Coronary artery (tissue), 2 donors: ENCODE data around the gene FNDC8.

Source experiments
- DNase-seq: peaks from one replicate; pipeline ENCODE4 v3.0.0-alpha.2; 2017; ENCODE audit warnings: low spot score
- H3K27ac ChIP-seq, 2 donors: fragments of 200-600 bp; sonication (generic); one replicate each; pipeline ENCODE4 v1.5.1; 2016 to 2019
- H3K4me3 ChIP-seq: fragments of 200-600 bp; sonication (generic); 2 replicates; pipeline ENCODE4 v1.5.1; 2016; ENCODE audit warnings: mild to moderate bottlenecking, moderate library complexity
- CTCF ChIP-seq: fragments of 200-600 bp; sonication (generic); IDR thresholded peaks from one replicate; pipeline ENCODE4 v1.5.1; 2019; ENCODE audit warnings: antibody characterized with exemption

The FNDC8 gene

DNA sequence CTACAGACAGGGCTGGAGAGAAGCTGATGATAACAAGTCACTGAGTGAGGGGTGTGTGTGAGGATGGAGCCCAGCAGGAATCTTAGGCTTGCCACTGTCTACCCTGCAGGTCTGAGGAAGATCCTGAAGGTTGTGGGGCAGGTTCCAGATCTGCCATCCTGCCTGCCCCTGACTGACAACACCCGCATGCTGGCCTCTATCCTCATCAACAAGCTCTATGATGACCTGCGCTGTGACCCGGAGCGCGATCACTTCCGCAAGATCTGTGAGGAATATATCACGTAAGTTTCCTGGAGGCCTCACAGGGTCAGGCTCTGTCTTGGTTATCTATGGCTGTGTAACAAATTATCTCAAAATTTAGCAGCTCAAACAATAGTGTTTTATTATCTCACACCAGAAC lies 42.5 kb downstream of the FNDC8 start:
- DNase-seq: no peak
- Histone ChIP-seq H3K4me3 (no peak overlapping the region), H3K27ac (no peak overlapping the region)
- no peak for TF ChIP-seq CTCF

GRCh38 chr17:35164716-35165115 lies 43.3 kb downstream of the FNDC8 start:
- no peak for TF ChIP-seq CTCF
- Histone ChIP-seq H3K4me3 (no peak overlapping the region), H3K27ac (no peak overlapping the region)
- no peak for DNase-seq

DNA sequence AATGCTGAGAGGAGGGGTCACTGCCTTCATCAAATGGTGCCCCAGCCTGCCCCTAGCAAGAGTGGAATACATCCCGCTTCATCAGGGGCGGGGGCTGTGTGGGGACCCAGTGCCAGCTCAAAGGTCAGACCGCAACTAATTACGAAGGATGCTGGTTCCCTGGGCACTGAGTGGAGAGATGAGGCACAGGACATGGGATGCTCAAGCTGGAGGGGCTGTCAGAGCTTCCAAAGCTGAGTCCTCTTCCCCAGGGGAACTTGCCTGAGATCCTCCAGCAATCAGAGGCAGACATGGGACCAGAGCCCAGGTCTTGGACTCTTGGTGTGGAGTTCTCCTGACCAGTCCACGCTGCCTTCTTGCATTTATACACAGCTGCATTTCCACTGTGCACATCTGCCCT lies 45.1 kb downstream of the FNDC8 start:
- TF ChIP-seq CTCF: no peak
- DNase-seq: no peak
- Histone ChIP-seq H3K4me3 (no peak overlapping the region), H3K27ac (no peak overlapping the region)

- DNase-seq: no peak
- Histone ChIP-seq H3K27ac (no peak overlapping the region), H3K4me3 (no peak overlapping the region)
- no peak for TF ChIP-seq CTCF
Measured at GRCh38 chr17:35167046-35167445, 45.6 kb downstream of the FNDC8 start.

GRCh38 chr17:35167666-35168065 lies 46.3 kb downstream of the FNDC8 start:
- Histone ChIP-seq H3K4me3 (no peak overlapping the region), H3K27ac (no peak overlapping the region)
- DNase-seq: no peak
- TF ChIP-seq CTCF: no peak

DNA sequence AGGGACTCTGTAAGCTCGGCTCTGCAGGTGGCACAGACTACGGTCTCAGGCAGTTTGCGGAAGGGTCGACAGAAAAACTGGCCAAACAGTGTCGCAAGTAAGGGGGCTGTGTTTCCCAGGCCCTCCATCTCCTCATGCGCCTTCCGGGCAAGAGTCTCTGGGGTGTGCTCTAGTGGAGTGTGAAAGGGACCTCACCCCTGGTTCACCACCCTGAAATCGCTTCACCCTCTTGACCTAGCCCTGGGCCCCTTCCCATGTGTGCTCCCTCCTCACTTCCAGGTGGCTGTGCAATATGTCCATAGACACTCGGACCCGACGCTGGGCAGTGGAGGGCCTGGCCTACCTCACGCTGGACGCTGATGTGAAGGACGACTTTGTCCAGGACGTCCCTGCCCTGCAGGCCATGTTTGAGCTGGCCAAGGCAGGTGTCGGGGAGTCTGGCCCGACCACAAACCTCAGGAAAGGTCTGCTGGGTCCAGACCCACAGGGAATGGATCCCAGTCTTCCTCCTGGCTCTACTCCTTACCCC lies 48.5 kb downstream of the FNDC8 start:
- no peak overlapping the region for H3K4me3 ChIP-seq
- no peak for TF ChIP-seq CTCF
- H3K27ac ChIP-seq: no peak overlapping the region
- no peak for DNase-seq

DNA sequence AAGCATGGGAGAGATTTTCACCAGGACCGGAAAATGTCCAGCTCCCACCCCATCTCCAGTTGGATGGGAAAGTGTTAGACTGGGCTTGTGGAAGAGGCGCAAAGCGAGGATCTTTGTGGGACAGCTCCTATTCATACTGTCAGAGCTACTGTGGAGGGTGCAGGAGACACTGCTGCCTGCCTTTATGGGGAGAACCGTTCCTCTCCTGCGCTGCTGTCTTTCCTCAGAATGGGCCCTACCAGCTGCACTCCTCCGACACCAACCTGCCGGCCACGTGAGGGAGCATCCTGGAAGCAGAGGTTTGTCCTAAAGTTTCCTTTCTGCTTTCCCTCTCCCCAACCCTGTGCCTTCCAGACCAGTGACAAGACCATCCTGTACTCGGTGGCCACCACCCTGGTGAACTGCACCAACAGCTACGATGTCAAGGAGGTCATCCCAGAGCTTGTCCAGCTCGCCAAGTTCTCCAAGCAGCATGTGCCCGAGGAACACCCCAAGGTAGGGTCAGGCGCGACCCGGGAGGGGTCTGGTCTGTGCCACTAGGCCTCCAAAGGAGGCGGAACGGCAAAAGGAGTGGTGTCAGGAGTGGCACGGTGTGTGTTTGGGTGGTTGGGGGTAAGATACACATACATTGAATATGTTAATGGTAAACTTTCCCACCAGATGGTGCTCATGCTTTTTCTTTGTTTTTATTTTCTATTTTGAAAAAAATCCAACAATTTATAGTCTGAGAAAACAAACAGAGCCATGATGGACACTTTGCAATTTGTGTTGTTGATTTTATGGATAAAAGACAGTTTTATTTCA lies 49.8 kb downstream of the FNDC8 start:
- TF ChIP-seq CTCF: no peak
- no peak for DNase-seq

More for the DNA sequence above, 49.8 kb downstream of the FNDC8 start:
- Histone ChIP-seq H3K4me3 (no peak overlapping the region), H3K27ac (no peak overlapping the region)
